GM12878 (cell line): Measurements from ENCODE around the gene TMEM79. TPM values are rescaled to one million over a fixed set of nuclear protein-coding genes. Genes with fewer than 3 reads are reported as not detected.

Experiments used
- ATAC-seq: fragments of 200-7000 bp; cut with Tn5 transposase; 3 replicates; pipeline ENCODE4 v1.9.1; 2020; ENCODE audit warnings: mild to moderate bottlenecking, moderate library complexity
- BruUV-seq: library from RNA; stranded (reverse); fragments of 400-500 nt; replicated peaks from 2 replicates; lab custom pipeline; 2021; lab: Mats Ljungman, UMichigan
- CTCF ChIA-PET: fragments of 300-600 bp; sonication (Branson Sonifier 250); formaldehyde crosslinking; extraction: SDS; loops from one replicate; lab custom pipeline; 2021; ENCODE audit warnings: inconsistent platforms; lab: Yijun Ruan, JAX
- POLR2A ChIA-PET: fragments of 350-600 bp; formaldehyde crosslinking; extraction: SDS; loops from one replicate; lab custom pipeline; 2021; ENCODE audit warnings: inconsistent platforms; lab: Charles Lee
- RAD21 ChIA-PET: fragments of 300-600 bp; sonication (Branson Sonifier 250); formaldehyde crosslinking; loops from one replicate; lab custom pipeline; 2023; ENCODE audit warnings: antibody characterized with exemption; ENCODE audit not compliant: unreplicated experiment; lab: Charles Lee
- SMC1A ChIA-PET: fragments of 300-600 bp; sonication (Branson Sonifier 250); formaldehyde crosslinking; loops from one replicate; lab custom pipeline; 2023; ENCODE audit not compliant: unreplicated experiment, uncharacterized antibody; lab: Charles Lee
- DNase-seq: peaks from one replicate; pipeline ENCODE4 v3.0.0-alpha.2; 2011; ENCODE audit warnings: low read depth, low spot score
- FAIRE-seq: peaks from 3 replicates; lab custom pipeline; 2011; peaks lifted over from hg19 to GRCh38; lab: Jason Lieb, UNC
- H2AFZ ChIP-seq: 2 replicates; pipeline ENCODE4 v1.6.0; 2011; ENCODE audit warnings: low read depth, low read length, control low read depth; ENCODE audit not compliant: control insufficient read depth
- H3K27ac ChIP-seq: 2 replicates; pipeline ENCODE4 v1.5.1; 2011; ENCODE audit warnings: control low read depth; ENCODE audit not compliant: control insufficient read depth, insufficient read depth
- H3K27me3 ChIP-seq, 2 experiments: replicated peaks in 1 of 2; 2 replicates each; pipeline versions ENCODE4 v1.6.0 to v1.6.1; 2011; ENCODE audit warnings: low read length in 1 of 2; ENCODE audit not compliant: control insufficient read depth in 2 of 2, insufficient read depth in 2 of 2
- H3K36me3 ChIP-seq, 2 experiments: 2 replicates each; pipeline ENCODE4 v1.5.1; 2011; ENCODE audit warnings: low read length in 1 of 2; ENCODE audit not compliant: control insufficient read depth in 2 of 2, insufficient read depth in 2 of 2
- H3K4me1 ChIP-seq: 2 replicates; pipeline ENCODE4 v1.6.1; 2011; ENCODE audit warnings: mild to moderate bottlenecking, low read length, moderate library complexity, mixed read lengths; ENCODE audit not compliant: control insufficient read depth, insufficient read depth
- H3K4me2 ChIP-seq: 2 replicates; pipeline ENCODE4 v1.6.0; 2011; ENCODE audit warnings: control low read depth; ENCODE audit not compliant: control insufficient read depth, insufficient read depth
- H3K4me3 ChIP-seq: fragments of 200-600 bp; sonication (generic); 2 replicates; pipeline ENCODE4 v1.5.1; 2016
- H3K79me2 ChIP-seq: 2 replicates; pipeline ENCODE4 v1.6.0; 2011; ENCODE audit warnings: low read length; ENCODE audit not compliant: control insufficient read depth, insufficient read depth
- H3K9ac ChIP-seq: 2 replicates; pipeline ENCODE4 v1.8.0; 2011; ENCODE audit warnings: low read length, control low read depth, mixed read lengths; ENCODE audit not compliant: control insufficient read depth, insufficient read depth
- H3K9me3 ChIP-seq: replicated peaks from 3 replicates; pipeline ENCODE4 v1.5.1; 2011; ENCODE audit warnings: mild to moderate bottlenecking, low read length; ENCODE audit not compliant: control insufficient read depth, insufficient read depth
- H4K20me1 ChIP-seq: 2 replicates; pipeline ENCODE4 v1.6.0; 2011; ENCODE audit not compliant: control insufficient read depth, insufficient read depth
- CTCF ChIP-seq, 3 experiments: IDR thresholded peaks in 2 of 3; conservative IDR thresholded peaks in 1 of 3; 2 replicates each; pipeline ENCODE4 v1.5.1; 2011; ENCODE audit warnings: low read depth in 3 of 3, low read length in 3 of 3, mild to moderate bottlenecking in 3 of 3, control low read depth in 2 of 3, moderate library complexity in 2 of 3, inconsistent platforms in 1 of 3, mixed read lengths in 1 of 3; ENCODE audit not compliant: control insufficient read depth in 2 of 3, insufficient read depth in 1 of 3; ENCODE audit errors: extremely low read depth in 1 of 3
- RAD21 ChIP-seq: IDR thresholded peaks from 2 replicates; pipeline ENCODE4 v1.6.1; 2011; ENCODE audit warnings: mild to moderate bottlenecking, low read depth, low read length, moderate library complexity; ENCODE audit not compliant: insufficient read depth
- SMAD5 ChIP-seq: IDR thresholded peaks from 2 replicates; pipeline ENCODE4 v1.6.1; 2016; ENCODE audit warnings: antibody characterized with exemption, low read depth
- SMC3 ChIP-seq: IDR thresholded peaks from 2 replicates; pipeline ENCODE4 v1.6.1; 2011; ENCODE audit warnings: low read length, improper control_type of control experiment, borderline replicate concordance
- WGBS: methylation state at CpG from one replicate; pipeline ENCODE4 v1.1.6; 2016; ENCODE audit warnings: low lambda C conversion rate; ENCODE audit not compliant: insufficient replicate concordance, insufficient coverage; ENCODE audit errors: missing lambda C conversion rate; 5-methylcytosine and 5-hydroxymethylcytosine counted together
- in situ Hi-C: fragments of 300-500 bp; cut with MboI; formaldehyde crosslinking; loops from 9 replicates; pipeline ENCODE4 v1.14.3; 2018; ENCODE audit warnings: mixed read lengths
- intact Hi-C: fragments of 100-400 bp; cut with micrococcal nuclease; formaldehyde crosslinking; loops from one replicate; pipeline ENCODE4 v1.14.2; 2022; ENCODE audit not compliant: unreplicated experiment
- polyA plus RNA-seq, 11 experiments: library from polyadenylated mRNA; depleted of rRNA in 4 of 11; unstranded in 6 of 11; stranded (reverse) in 5 of 11; fragments of >200 nt; fragmentation: Nextera tagmentation in 4 of 11; fragmentation: Illumina TruSeq in 1 of 11; extraction: Ambion mirVana in 4 of 11; extraction: Trizol in 1 of 11; gene quantifications; 1 replicate in 1 of 11; 2 replicates in 10 of 11; pipeline versions ENCODE4 v1.2.1 to v1.2.3, GENCODE V29; 2011 to 2016; ENCODE audit warnings: inconsistent platforms in 2 of 11, missing spikeins in 2 of 11, low read depth in 1 of 11
- total RNA-seq, 4 experiments: library from RNA; depleted of rRNA in 3 of 4; stranded (reverse); fragments of >200 nt in 3 of 4; fragmentation: Illumina TruSeq in 1 of 4; extraction: Trizol in 1 of 4; gene quantifications; 2 replicates each; pipeline versions ENCODE4 v1.2.1 to v1.2.3, GENCODE V29; 2013 to 2021

The TMEM79 gene
- total and polyA plus RNA-seq, 10 of the 15 experiments (the other 5 are each of a cell fraction or from before 2014, with no cell fraction given): 0.47 to 5.2 (median 3.8) TPM

DNA sequence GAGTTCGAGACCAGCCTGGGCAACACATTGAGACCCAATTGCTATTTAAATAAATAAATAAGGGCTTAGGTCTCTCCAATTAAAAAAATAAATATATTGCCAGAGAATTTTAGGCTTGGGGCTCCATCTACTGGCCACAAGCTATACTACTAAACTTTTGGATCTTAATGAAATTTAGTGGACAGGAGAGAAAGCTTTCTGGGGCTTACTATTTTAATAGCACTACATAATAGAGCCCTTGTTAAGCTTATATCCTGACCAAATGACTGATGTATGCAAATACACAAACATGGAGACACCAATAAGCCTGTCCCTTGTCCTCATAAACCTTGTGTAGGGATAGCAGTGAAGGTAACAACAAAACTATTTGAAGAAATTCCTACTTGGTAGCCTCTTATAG lies 35.5 kb downstream of the TMEM79 start:
- TF ChIP-seq CTCF (IDR thresholded peaks at IDR 0.05 in 2 of 3, conservative IDR thresholded peaks at IDR 0.05 in 1 of 3; ENCODE audit: control insufficient read depth in 2 of 3, extremely low read depth in 1 of 3, insufficient read depth in 1 of 3, low read depth in 3 of 3, low read length in 3 of 3): peak; percentile 41 to 51 (median 46)
- peak; percentile 64 for TF ChIP-seq RAD21
- no peak for TF ChIP-seq SMAD5
- peak; percentile 35; the same call in 1 of the 2 replicates for TF ChIP-seq SMC3
- ATAC-seq: no peak
- Histone ChIP-seq H3K36me3 (peaks cover 29 to 42% of the 10 kb centered on the region in 2 experiments), H3K79me2 (no peaks in the 10 kb centered on the region), H3K9ac (no peak overlapping the region), H3K4me1 (no peaks in the 10 kb centered on the region), H3K4me3 (no peak overlapping the region), H2AFZ (no peak overlapping the region), H3K27ac (no peak overlapping the region), H3K27me3 (no peaks in the 10 kb centered on the region), H3K9me3 (no peaks in the 10 kb centered on the region), H3K4me2 (no peak overlapping the region), H4K20me1 (no peaks in the 10 kb centered on the region)
- ChIA-PET RAD21 (interaction anchor here (0.7 to 4.4 kb wide), 14 partner anchors 14 to 413 kb away, joined by 3 to 30 read pairs (median 4); partner anchors contain the start of genes PMF1 and SMG5), POLR2A (interaction anchor here (0.8 to 1.4 kb wide), 3 partner anchors 13 to 170 kb away, joined by 3 to 6 read pairs (median 3); no protein-coding TSS in a partner anchor), SMC1A (interaction anchor here (0.6 to 7.2 kb wide), 15 partner anchors 17 to 253 kb away, joined by 3 to 39 read pairs (median 3); partner anchors contain the start of gene SMG5), CTCF (interaction anchor here (0.6 to 5.2 kb wide), 44 partner anchors 10 to 330 kb away, joined by 3 to 58 read pairs (median 6); partner anchors contain the start of genes CCT3, PMF1, SMG5 and TMEM79)
- intact Hi-C loops (loop anchor here (5.0 kb wide), 2 partner anchors 172 to 222 kb away; no protein-coding TSS in a partner anchor), in situ Hi-C loops (loop anchor here (5.0 kb wide), 1 partner anchor 177 kb away; no protein-coding TSS in a partner anchor)
- no peak for FAIRE-seq
- DNase-seq: no peak
- no TSS peak for BruUV-seq
- WGBS: 93% methylated on average over 1 of the region's 1 CpG
